Type B pancreatic cell (in vitro differentiated cells): ENCODE measurements around the gene GIMD1. TPM values are rescaled to one million over a fixed set of nuclear protein-coding genes. Genes with fewer than 3 reads are reported as not detected.

Source experiments
- DNase-seq: peaks from one replicate; pipeline ENCODE4 v3.0.0; 2021; ENCODE audit warnings: mixed read lengths; ENCODE audit not compliant: unreplicated experiment; ENCODE audit errors: extremely low spot score
- H3K27ac Mint-ChIP-seq: 2 replicates; pipeline ENCODE4 v1.8.0; 2021; ENCODE audit warnings: mild to moderate bottlenecking, mixed read lengths
- H3K27me3 Mint-ChIP-seq: 2 replicates; pipeline ENCODE4 v1.8.0; 2021; ENCODE audit warnings: mixed read lengths
- H3K36me3 Mint-ChIP-seq: 2 replicates; pipeline ENCODE4 v1.8.0; 2021; ENCODE audit warnings: mixed read lengths
- H3K4me1 Mint-ChIP-seq: one replicate; pipeline ENCODE4 v1.8.0; 2021; ENCODE audit warnings: mixed read lengths; ENCODE audit not compliant: unreplicated experiment
- H3K4me3 Mint-ChIP-seq: 2 replicates; pipeline ENCODE4 v1.8.0; 2021; ENCODE audit warnings: mild to moderate bottlenecking, mixed read lengths
- H3K9me3 Mint-ChIP-seq: 2 replicates; pipeline ENCODE4 v1.8.0; 2021; ENCODE audit warnings: mixed read lengths
- total RNA-seq: library from RNA; stranded (reverse); gene quantifications from 2 replicates; pipeline ENCODE4 v1.2.1, GENCODE V29; 2021; ENCODE audit warnings: low replicate concordance
- TF ChIP-seq, protein P1 (sequence below): fragments of 200-600 bp; sonication (generic); conservative IDR thresholded peaks from 2 replicates; pipeline ENCODE4 v1.5.0; 2021; ENCODE audit warnings: antibody characterized with exemption, mild to moderate bottlenecking

The GIMD1 gene
- total RNA-seq, 1 donor from 2014 or later: not detected

DNA sequence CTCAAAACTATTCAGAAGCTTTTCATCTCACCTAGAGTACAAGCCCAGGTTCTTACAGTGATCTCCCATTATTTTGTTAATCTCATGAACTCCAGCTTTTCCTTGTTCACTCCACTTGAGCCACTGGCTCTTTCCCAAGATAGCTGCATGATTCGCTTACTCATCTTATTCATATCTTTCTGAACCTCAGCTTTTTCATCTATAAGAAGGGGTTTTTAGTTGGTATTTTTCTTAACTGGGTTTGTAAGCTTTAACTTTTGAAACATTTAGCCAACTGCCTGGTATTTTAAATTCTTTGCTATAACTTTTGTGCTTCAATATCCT is 24.0 kb downstream of the GIMD1 start:
- Mint-ChIP-seq H3K4me3 (no peak overlapping the region), H3K9me3 (peaks cover 7% of the 10 kb centered on the region), H3K27ac (no peak overlapping the region), H3K27me3 (no peaks in the 10 kb centered on the region), H3K4me1 (peaks cover 5% of the 10 kb centered on the region), H3K36me3 (peaks cover 36% of the 10 kb centered on the region)
- TF ChIP-seq, protein P1, sequence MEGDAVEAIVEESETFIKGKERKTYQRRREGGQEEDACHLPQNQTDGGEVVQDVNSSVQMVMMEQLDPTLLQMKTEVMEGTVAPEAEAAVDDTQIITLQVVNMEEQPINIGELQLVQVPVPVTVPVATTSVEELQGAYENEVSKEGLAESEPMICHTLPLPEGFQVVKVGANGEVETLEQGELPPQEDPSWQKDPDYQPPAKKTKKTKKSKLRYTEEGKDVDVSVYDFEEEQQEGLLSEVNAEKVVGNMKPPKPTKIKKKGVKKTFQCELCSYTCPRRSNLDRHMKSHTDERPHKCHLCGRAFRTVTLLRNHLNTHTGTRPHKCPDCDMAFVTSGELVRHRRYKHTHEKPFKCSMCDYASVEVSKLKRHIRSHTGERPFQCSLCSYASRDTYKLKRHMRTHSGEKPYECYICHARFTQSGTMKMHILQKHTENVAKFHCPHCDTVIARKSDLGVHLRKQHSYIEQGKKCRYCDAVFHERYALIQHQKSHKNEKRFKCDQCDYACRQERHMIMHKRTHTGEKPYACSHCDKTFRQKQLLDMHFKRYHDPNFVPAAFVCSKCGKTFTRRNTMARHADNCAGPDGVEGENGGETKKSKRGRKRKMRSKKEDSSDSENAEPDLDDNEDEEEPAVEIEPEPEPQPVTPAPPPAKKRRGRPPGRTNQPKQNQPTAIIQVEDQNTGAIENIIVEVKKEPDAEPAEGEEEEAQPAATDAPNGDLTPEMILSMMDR: no peak
- no peak for DNase-seq

GRCh38 chr4:106343865-106344646 is 24.5 kb downstream of the GIMD1 start:
- Mint-ChIP-seq H3K4me1 (peaks cover 5% of the 10 kb centered on the region), H3K27me3 (no peaks in the 10 kb centered on the region), H3K4me3 (no peak overlapping the region), H3K36me3 (peaks cover 38% of the 10 kb centered on the region), H3K27ac (no peak overlapping the region), H3K9me3 (peaks cover 7% of the 10 kb centered on the region)
- TF ChIP-seq, protein P1: no peak
- DNase-seq: no peak

- no peak for DNase-seq
- Mint-ChIP-seq H3K27me3 (no peaks in the 10 kb centered on the region), H3K4me1 (peaks cover 5% of the 10 kb centered on the region), H3K27ac (no peak overlapping the region), H3K4me3 (no peak overlapping the region), H3K9me3 (peaks cover 7% of the 10 kb centered on the region), H3K36me3 (peaks cover 62% of the 10 kb centered on the region)
- TF ChIP-seq, protein P1: no peak
Observed at GRCh38 chr4:106340774-106341173, 27.8 kb downstream of the GIMD1 start.

- Mint-ChIP-seq H3K27ac (no peak overlapping the region), H3K27me3 (no peaks in the 10 kb centered on the region), H3K36me3 (peaks cover 69% of the 10 kb centered on the region)
Observed at GRCh38 chr4:106339431-106339830, 29.1 kb downstream of the GIMD1 start.

GRCh38 chr4:106338671-106339070 is 29.9 kb downstream of the GIMD1 start:
- no peak for DNase-seq
- H3K27ac Mint-ChIP-seq: no peak overlapping the region
- no peak overlapping the region for H3K4me3 Mint-ChIP-seq
- TF ChIP-seq, protein P1: no peak
- peaks cover 69% of the 10 kb centered on the region for H3K36me3 Mint-ChIP-seq
- no peaks in the 10 kb centered on the region for H3K27me3 Mint-ChIP-seq
- peaks cover 7% of the 10 kb centered on the region for H3K9me3 Mint-ChIP-seq
- H3K4me1 Mint-ChIP-seq: no peaks in the 10 kb centered on the region

More at GRCh38 chr4:106339431-106339830, 29.1 kb downstream of the GIMD1 start:
- peaks cover 5% of the 10 kb centered on the region for H3K4me1 Mint-ChIP-seq
- TF ChIP-seq, protein P1: no peak
- no peak overlapping the region for H3K4me3 Mint-ChIP-seq
- DNase-seq: no peak
- H3K9me3 Mint-ChIP-seq: peaks cover 7% of the 10 kb centered on the region
